Measurements from ENCODE around the gene TNFSF15.

TNFSF15 gene

GRCh38 chr9:114834386-114834785 lies 28.5 kb upstream of the TNFSF15 start:
- Mint-ChIP-seq H3K27ac (no peak overlapping the region), H3K4me1 (ENCODE audit: low read depth) (peaks cover 26% of the 10 kb centered on the region), H3K27me3 (ENCODE audit: low read depth) (peaks cover 19% of the 10 kb centered on the region), H3K9me3 (peaks cover 6% of the 10 kb centered on the region), H3K36me3 (ENCODE audit: low read depth) (peaks cover 18% of the 10 kb centered on the region), H3K4me3 (no peak overlapping the region)

GRCh38 chr9:114830546-114830945 lies 24.7 kb upstream of the TNFSF15 start:
- Mint-ChIP-seq H3K36me3 (ENCODE audit: low read depth) (peaks cover 16% of the 10 kb centered on the region), H3K4me1 (ENCODE audit: low read depth) (peaks cover 19% of the 10 kb centered on the region), H3K9me3 (peaks cover 7% of the 10 kb centered on the region), H3K27me3 (ENCODE audit: low read depth) (peaks cover 19% of the 10 kb centered on the region), H3K4me3 (no peak overlapping the region), H3K27ac (no peak overlapping the region)

GRCh38 chr9:114829574-114830440 lies 24.0 kb upstream of the TNFSF15 start:
- H3K27ac Mint-ChIP-seq = no peak overlapping the region
- H3K27me3 Mint-ChIP-seq (ENCODE audit: low read depth) = peaks cover 15% of the 10 kb centered on the region
- H3K36me3 Mint-ChIP-seq (ENCODE audit: low read depth) = peaks cover 14% of the 10 kb centered on the region
- H3K9me3 Mint-ChIP-seq = peaks cover 7% of the 10 kb centered on the region
- H3K4me3 Mint-ChIP-seq = no peak overlapping the region
- H3K4me1 Mint-ChIP-seq (ENCODE audit: low read depth) = peaks cover 13% of the 10 kb centered on the region

GRCh38 chr9:114828303-114828650 lies 22.4 kb upstream of the TNFSF15 start:
- H3K9me3 Mint-ChIP-seq = peaks cover 7% of the 10 kb centered on the region
- H3K27ac Mint-ChIP-seq = no peak overlapping the region
- H3K4me3 Mint-ChIP-seq = no peak overlapping the region
- peaks cover 10% of the 10 kb centered on the region for H3K4me1 Mint-ChIP-seq (ENCODE audit: low read depth)
- H3K36me3 Mint-ChIP-seq (ENCODE audit: low read depth) = peaks cover 13% of the 10 kb centered on the region
- H3K27me3 Mint-ChIP-seq (ENCODE audit: low read depth) = peaks cover 15% of the 10 kb centered on the region

- peaks cover 13% of the 10 kb centered on the region for H3K36me3 Mint-ChIP-seq (ENCODE audit: low read depth)
Measured at GRCh38 chr9:114827641-114828302, 21.9 kb upstream of the TNFSF15 start.

GRCh38 chr9:114826431-114826830 lies 20.6 kb upstream of the TNFSF15 start:
- Mint-ChIP-seq H3K4me3 (no peak overlapping the region), H3K4me1 (ENCODE audit: low read depth) (peaks cover 19% of the 10 kb centered on the region), H3K36me3 (ENCODE audit: low read depth) (peaks cover 11% of the 10 kb centered on the region)

More at GRCh38 chr9:114827641-114828302, 21.9 kb upstream of the TNFSF15 start:
- Mint-ChIP-seq H3K9me3 (peaks cover 7% of the 10 kb centered on the region), H3K27me3 (ENCODE audit: low read depth) (peaks cover 15% of the 10 kb centered on the region), H3K4me3 (no peak overlapping the region), H3K27ac (no peak overlapping the region), H3K4me1 (ENCODE audit: low read depth) (peaks cover 11% of the 10 kb centered on the region)

GRCh38 chr9:114825126-114825795 lies 19.4 kb upstream of the TNFSF15 start:
- peaks cover 13% of the 10 kb centered on the region for H3K36me3 Mint-ChIP-seq (ENCODE audit: low read depth)
- H3K27me3 Mint-ChIP-seq (ENCODE audit: low read depth) = peaks cover 9% of the 10 kb centered on the region
- peaks cover 18% of the 10 kb centered on the region for H3K4me1 Mint-ChIP-seq (ENCODE audit: low read depth)
- no peak overlapping the region for H3K27ac Mint-ChIP-seq
- H3K4me3 Mint-ChIP-seq = no peak overlapping the region
- H3K9me3 Mint-ChIP-seq = peaks cover 7% of the 10 kb centered on the region

More at GRCh38 chr9:114826431-114826830, 20.6 kb upstream of the TNFSF15 start:
- H3K27me3 Mint-ChIP-seq (ENCODE audit: low read depth) = peaks cover 15% of the 10 kb centered on the region
- peaks cover 7% of the 10 kb centered on the region for H3K9me3 Mint-ChIP-seq
- no peak overlapping the region for H3K27ac Mint-ChIP-seq

GRCh38 chr9:114824110-114824509 lies 18.3 kb upstream of the TNFSF15 start:
- peaks cover 7% of the 10 kb centered on the region for H3K9me3 Mint-ChIP-seq
- H3K4me1 Mint-ChIP-seq (ENCODE audit: low read depth) = peaks cover 18% of the 10 kb centered on the region
- no peak overlapping the region for H3K4me3 Mint-ChIP-seq
- no peaks in the 10 kb centered on the region for H3K27me3 Mint-ChIP-seq (ENCODE audit: low read depth)
- peaks cover 13% of the 10 kb centered on the region for H3K36me3 Mint-ChIP-seq (ENCODE audit: low read depth)
- no peak overlapping the region for H3K27ac Mint-ChIP-seq

GRCh38 chr9:114823441-114823840 lies 17.6 kb upstream of the TNFSF15 start:
- H3K4me3 Mint-ChIP-seq = no peak overlapping the region
- H3K27me3 Mint-ChIP-seq (ENCODE audit: low read depth) = no peaks in the 10 kb centered on the region
- peaks cover 18% of the 10 kb centered on the region for H3K4me1 Mint-ChIP-seq (ENCODE audit: low read depth)
- peaks cover 7% of the 10 kb centered on the region for H3K9me3 Mint-ChIP-seq
- peaks cover 13% of the 10 kb centered on the region for H3K36me3 Mint-ChIP-seq (ENCODE audit: low read depth)
- H3K27ac Mint-ChIP-seq = no peak overlapping the region

GRCh38 chr9:114822708-114823107 lies 16.9 kb upstream of the TNFSF15 start:
- Mint-ChIP-seq H3K27me3 (ENCODE audit: low read depth) (no peaks in the 10 kb centered on the region), H3K4me1 (ENCODE audit: low read depth) (peaks cover 15% of the 10 kb centered on the region), H3K27ac (no peak overlapping the region), H3K36me3 (ENCODE audit: low read depth) (peaks cover 13% of the 10 kb centered on the region), H3K4me3 (no peak overlapping the region), H3K9me3 (peaks cover 7% of the 10 kb centered on the region)

GRCh38 chr9:114820776-114821501 lies 15.1 kb upstream of the TNFSF15 start:
- H3K27ac Mint-ChIP-seq = no peak overlapping the region
- peaks cover 3% of the 10 kb centered on the region for H3K9me3 Mint-ChIP-seq

GRCh38 chr9:114818178-114818577 lies 12.3 kb upstream of the TNFSF15 start:
- H3K4me3 Mint-ChIP-seq = no peak overlapping the region
- H3K36me3 Mint-ChIP-seq (ENCODE audit: low read depth) = peaks cover 16% of the 10 kb centered on the region
- H3K27ac Mint-ChIP-seq = no peak overlapping the region
- no peaks in the 10 kb centered on the region for H3K27me3 Mint-ChIP-seq (ENCODE audit: low read depth)
- peaks cover 11% of the 10 kb centered on the region for H3K4me1 Mint-ChIP-seq (ENCODE audit: low read depth)
- peaks cover 18% of the 10 kb centered on the region for H3K9me3 Mint-ChIP-seq

More at GRCh38 chr9:114820776-114821501, 15.1 kb upstream of the TNFSF15 start:
- Mint-ChIP-seq H3K4me1 (ENCODE audit: low read depth) (peaks cover 15% of the 10 kb centered on the region), H3K36me3 (ENCODE audit: low read depth) (peaks cover 9% of the 10 kb centered on the region), H3K27me3 (ENCODE audit: low read depth) (no peaks in the 10 kb centered on the region), H3K4me3 (no peak overlapping the region)

GRCh38 chr9:114813717-114814418 lies 8.0 kb upstream of the TNFSF15 start:
- no peak overlapping the region for H3K27ac Mint-ChIP-seq
- peaks cover 12% of the 10 kb centered on the region for H3K36me3 Mint-ChIP-seq (ENCODE audit: low read depth)
- H3K4me1 Mint-ChIP-seq (ENCODE audit: low read depth) = peaks cover 3% of the 10 kb centered on the region
- H3K9me3 Mint-ChIP-seq = peaks cover 18% of the 10 kb centered on the region
- H3K27me3 Mint-ChIP-seq (ENCODE audit: low read depth) = peaks cover 8% of the 10 kb centered on the region
- H3K4me3 Mint-ChIP-seq = no peak overlapping the region

Data from T-helper 1 cell treated with Interleukin-12 subunit alpha and Interleukin-12 subunit beta and Interleukin-4 antibody, amounts not matched to agents 30 μg/mL and 1 μg/mL, for 36 hours (primary cell).